OCI-LY3 (cell line): ENCODE data around the gene ADAP1.

ENCODE experiments used
- H2AFZ ChIP-seq: fragments of 200-600, 300-600 bp; shearing (Covaris generic); 2 replicates; pipeline ENCODE4 v1.6.0; 2014; ENCODE audit warnings: antibody characterized with exemption, low read depth, low read length
- H3K27ac ChIP-seq: fragments of 200-600, 300-600 bp; sonication (generic); 2 replicates; pipeline ENCODE4 v1.5.1; 2014; ENCODE audit warnings: mild to moderate bottlenecking, low read length, moderate library complexity, mixed read lengths
- H3K27me3 ChIP-seq: fragments of 200-600, 300-600 bp; sonication (generic); 2 replicates; pipeline ENCODE4 v1.6.1; 2014; ENCODE audit warnings: low read depth, low read length, mixed read lengths
- H3K36me3 ChIP-seq: fragments of 200-600, 300-600 bp; sonication (generic); replicated peaks from 2 replicates; pipeline ENCODE3; 2014; ENCODE audit warnings: low read depth, low read length, mixed read lengths
- H3K4me1 ChIP-seq: fragments of 300-600, 200-600 bp; sonication (generic); 2 replicates; pipeline ENCODE4 v1.6.1; 2014; ENCODE audit warnings: low read length, mixed read lengths
- H3K4me2 ChIP-seq: fragments of 200-600, 300-600 bp; sonication (generic); 2 replicates; pipeline ENCODE4 v1.6.1; 2014; ENCODE audit warnings: low read length, mixed read lengths
- H3K4me3 ChIP-seq: fragments of 300-600, 200-600 bp; sonication (generic); 2 replicates; pipeline ENCODE4 v1.5.1; 2014; ENCODE audit warnings: antibody characterized with exemption, mild to moderate bottlenecking, low read length, moderate library complexity
- H3K79me2 ChIP-seq: fragments of 300-600, 200-600 bp; shearing (Covaris generic); 2 replicates; pipeline ENCODE4 v1.6.1; 2014; ENCODE audit warnings: mild to moderate bottlenecking, low read length, mixed read lengths
- H3K9ac ChIP-seq: fragments of 300-600, 200-600 bp; shearing (Covaris generic); 2 replicates; pipeline ENCODE4 v1.6.0; 2014; ENCODE audit warnings: mild to moderate bottlenecking, low read length, moderate library complexity
- H3K9me3 ChIP-seq: fragments of 200-600, 300-600 bp; shearing (Covaris generic); 2 replicates; pipeline ENCODE4 v1.6.1; 2014; ENCODE audit warnings: low read length, mixed read lengths; ENCODE audit not compliant: insufficient read depth
- H4K20me1 ChIP-seq: fragments of 200-600, 300-600 bp; sonication (generic); 2 replicates; pipeline ENCODE4 v1.6.1; 2016; ENCODE audit warnings: low read length, mixed read lengths; ENCODE audit not compliant: insufficient read depth
- EZH2phosphoT487 ChIP-seq: fragments of 200-600 bp; shearing (Covaris generic); IDR thresholded peaks from 2 replicates; pipeline ENCODE4 v1.6.1; 2018; ENCODE audit warnings: antibody characterized with exemption, mixed run types, low read depth
- TF ChIP-seq, protein P1 (sequence below): fragments of 200-600, 300-600 bp; sonication (generic); IDR thresholded peaks from 2 replicates; pipeline ENCODE4 v1.5.1; 2014; ENCODE audit warnings: antibody characterized with exemption, low read length, low read depth

ADAP1 gene

DNA sequence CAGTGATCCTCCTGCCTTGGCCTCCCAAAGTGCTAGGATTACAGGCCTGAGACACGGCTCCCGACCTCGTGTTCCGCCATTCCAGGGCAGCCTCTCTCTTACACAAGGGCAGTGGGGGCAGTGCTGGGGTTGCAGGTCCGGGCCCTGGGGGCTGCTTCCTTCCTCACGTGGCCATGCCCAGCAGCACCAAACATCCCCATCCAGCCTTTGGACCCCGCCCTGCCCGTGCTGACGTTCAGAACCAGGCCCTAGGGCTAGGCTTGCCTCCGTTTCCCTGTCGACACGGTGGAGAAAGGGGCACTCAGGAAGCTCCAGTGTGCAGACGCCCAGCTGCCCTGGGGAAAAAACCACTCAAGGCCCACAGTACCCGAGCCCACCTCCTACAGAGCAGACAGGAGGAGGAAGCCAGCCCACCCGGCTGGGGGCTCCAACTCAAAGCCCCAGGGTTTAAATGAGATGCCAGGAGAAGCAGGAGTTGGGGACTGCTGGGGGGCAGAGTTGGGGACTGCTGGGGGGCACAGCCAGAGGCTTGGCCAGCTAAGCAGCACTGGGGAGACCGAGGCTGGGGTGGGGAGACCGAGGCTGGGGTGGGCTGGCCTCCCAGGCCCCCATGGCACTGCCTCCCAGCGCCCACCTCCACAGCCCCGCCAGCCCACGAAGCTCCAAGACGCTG lies 35.9 kb downstream of the ADAP1 start:
- H3K4me2 ChIP-seq, result no peak overlapping the region
- TF ChIP-seq, protein P1, sequence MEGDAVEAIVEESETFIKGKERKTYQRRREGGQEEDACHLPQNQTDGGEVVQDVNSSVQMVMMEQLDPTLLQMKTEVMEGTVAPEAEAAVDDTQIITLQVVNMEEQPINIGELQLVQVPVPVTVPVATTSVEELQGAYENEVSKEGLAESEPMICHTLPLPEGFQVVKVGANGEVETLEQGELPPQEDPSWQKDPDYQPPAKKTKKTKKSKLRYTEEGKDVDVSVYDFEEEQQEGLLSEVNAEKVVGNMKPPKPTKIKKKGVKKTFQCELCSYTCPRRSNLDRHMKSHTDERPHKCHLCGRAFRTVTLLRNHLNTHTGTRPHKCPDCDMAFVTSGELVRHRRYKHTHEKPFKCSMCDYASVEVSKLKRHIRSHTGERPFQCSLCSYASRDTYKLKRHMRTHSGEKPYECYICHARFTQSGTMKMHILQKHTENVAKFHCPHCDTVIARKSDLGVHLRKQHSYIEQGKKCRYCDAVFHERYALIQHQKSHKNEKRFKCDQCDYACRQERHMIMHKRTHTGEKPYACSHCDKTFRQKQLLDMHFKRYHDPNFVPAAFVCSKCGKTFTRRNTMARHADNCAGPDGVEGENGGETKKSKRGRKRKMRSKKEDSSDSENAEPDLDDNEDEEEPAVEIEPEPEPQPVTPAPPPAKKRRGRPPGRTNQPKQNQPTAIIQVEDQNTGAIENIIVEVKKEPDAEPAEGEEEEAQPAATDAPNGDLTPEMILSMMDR, result no peak
- TF ChIP-seq EZH2phosphoT487, result no peak
- H3K36me3 ChIP-seq, result no peaks in the 10 kb centered on the region
- H3K27me3 ChIP-seq, result peaks cover 19% of the 10 kb centered on the region; the same call in 1 of the 2 replicates
- H3K79me2 ChIP-seq, result no peaks in the 10 kb centered on the region
- H3K4me1 ChIP-seq, result peaks cover 19% of the 10 kb centered on the region
- no peaks in the 10 kb centered on the region for H4K20me1 ChIP-seq
- no peak overlapping the region for H3K27ac ChIP-seq
- H3K9ac ChIP-seq, result no peak overlapping the region
- H2AFZ ChIP-seq, result no peak overlapping the region
- no peak overlapping the region for H3K4me3 ChIP-seq
- no peaks in the 10 kb centered on the region for H3K9me3 ChIP-seq

DNA sequence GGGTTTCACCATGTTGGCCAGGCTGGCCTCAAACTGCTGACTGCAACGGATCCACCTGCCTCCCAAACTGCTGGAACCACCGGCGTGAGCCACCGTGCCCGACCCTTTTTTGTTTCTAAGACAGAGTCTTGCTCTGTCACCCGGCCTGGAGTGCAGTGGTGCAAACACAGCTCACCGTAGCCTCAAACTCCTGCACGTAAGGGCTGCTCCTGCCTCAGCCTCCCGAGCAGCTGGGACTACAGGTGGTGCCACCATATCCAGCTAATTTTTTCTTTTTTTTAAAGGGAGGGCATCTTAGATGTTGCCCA lies 36.4 kb downstream of the ADAP1 start:
- Histone ChIP-seq H3K9ac (no peak overlapping the region), H3K4me3 (no peak overlapping the region), H3K27ac (no peak overlapping the region), H3K9me3 (no peaks in the 10 kb centered on the region), H3K79me2 (no peaks in the 10 kb centered on the region), H3K36me3 (no peaks in the 10 kb centered on the region), H2AFZ (no peak overlapping the region), H3K4me2 (no peak overlapping the region), H3K27me3 (peaks cover 19% of the 10 kb centered on the region; the same call in 1 of the 2 replicates), H4K20me1 (no peaks in the 10 kb centered on the region), H3K4me1 (peaks cover 15% of the 10 kb centered on the region)
- TF ChIP-seq EZH2phosphoT487, result no peak
- TF ChIP-seq, protein P1, result no peak

DNA sequence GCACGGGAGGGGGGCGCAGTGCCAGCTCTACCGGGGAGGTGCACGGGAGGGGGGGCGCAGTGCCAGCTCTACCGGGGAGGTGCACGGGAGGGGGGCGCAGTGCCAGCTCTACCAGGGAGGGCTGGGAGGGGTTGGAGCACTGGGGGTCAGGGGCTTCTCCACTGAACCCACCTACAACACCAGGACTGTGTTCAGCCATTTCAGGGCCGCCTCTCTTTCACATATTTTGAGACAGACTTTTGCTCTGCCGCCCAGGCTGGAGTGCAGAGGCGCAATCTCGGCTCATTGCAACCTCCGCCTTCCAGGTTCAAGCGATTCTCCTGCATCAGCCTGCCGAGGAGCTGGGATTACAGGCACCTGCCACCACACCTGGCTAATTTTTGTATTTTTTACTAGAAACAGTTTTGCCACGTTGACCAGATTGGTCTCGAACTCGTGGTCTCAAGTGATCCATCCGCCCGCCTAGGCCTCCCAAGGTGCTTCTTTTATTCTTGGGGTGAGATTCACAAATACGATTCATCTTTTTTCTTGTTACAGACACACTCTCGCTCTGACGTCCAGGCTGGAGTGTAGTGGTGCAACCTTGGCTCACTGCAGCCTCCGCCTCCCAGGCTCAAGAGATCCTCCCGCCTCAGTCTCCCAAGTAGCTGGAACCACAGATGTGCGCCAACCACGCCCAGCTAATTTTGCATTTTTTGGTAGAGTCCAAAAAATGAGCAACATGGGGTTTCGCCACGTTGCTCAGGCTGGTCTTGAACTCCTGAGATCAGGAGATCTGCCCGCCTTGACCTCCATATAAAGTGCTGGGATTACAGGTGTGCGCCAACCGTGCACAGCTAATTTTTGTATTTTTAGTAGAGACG lies 37.0 kb downstream of the ADAP1 start:
- Histone ChIP-seq H3K9me3 (no peaks in the 10 kb centered on the region), H3K79me2 (no peaks in the 10 kb centered on the region), H3K27ac (no peak overlapping the region), H2AFZ (no peak overlapping the region), H3K36me3 (no peaks in the 10 kb centered on the region), H3K9ac (no peak overlapping the region), H3K27me3 (peaks cover 19% of the 10 kb centered on the region; the same call in 1 of the 2 replicates), H3K4me1 (peaks cover 10% of the 10 kb centered on the region), H3K4me3 (no peak overlapping the region), H4K20me1 (no peaks in the 10 kb centered on the region), H3K4me2 (no peak overlapping the region)
- no peak for TF ChIP-seq EZH2phosphoT487
- TF ChIP-seq, protein P1, result no peak

DNA sequence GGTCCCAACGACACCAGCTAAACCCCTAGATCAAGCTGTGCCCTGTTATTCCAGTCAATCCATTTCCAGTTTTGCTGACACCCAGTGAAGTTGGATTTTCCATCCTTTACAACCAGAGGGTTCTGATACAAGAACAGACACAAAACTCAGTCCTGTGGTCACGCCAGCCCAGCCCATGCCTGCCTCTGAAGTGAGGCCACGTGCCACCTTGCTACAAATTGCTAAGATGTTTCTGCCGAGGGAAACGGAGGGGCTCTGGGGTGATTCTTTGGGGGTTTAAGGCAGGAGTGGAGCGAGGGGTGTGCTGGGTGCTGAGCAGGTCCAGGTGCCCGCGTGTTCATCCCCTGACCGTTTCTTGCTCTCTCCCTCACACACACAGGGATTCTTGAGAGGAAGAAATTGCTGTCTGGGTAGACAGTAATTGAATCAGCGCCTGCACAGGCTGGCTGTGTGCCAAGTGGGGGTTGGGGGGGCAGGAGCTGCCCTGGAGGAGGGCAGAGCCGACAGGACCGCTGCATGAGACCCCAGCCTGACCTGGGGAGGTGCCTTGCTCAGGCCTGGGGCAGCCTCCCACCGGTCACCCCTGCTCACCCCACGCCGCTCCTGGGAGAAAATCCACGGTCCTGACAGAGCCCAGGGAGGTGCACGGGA lies 38.1 kb downstream of the ADAP1 start:
- H3K79me2 ChIP-seq, result no peaks in the 10 kb centered on the region
- H3K4me1 ChIP-seq, result no peaks in the 10 kb centered on the region
- no peak overlapping the region for H3K27ac ChIP-seq
- H3K36me3 ChIP-seq, result no peaks in the 10 kb centered on the region
- H3K9ac ChIP-seq, result no peak overlapping the region
- H4K20me1 ChIP-seq, result no peaks in the 10 kb centered on the region
- H3K4me2 ChIP-seq, result no peak overlapping the region
- H3K27me3 ChIP-seq, result peaks cover 8% of the 10 kb centered on the region; the same call in 1 of the 2 replicates
- no peak overlapping the region for H2AFZ ChIP-seq
- no peak for TF ChIP-seq EZH2phosphoT487
- TF ChIP-seq, protein P1, result no peak
- no peaks in the 10 kb centered on the region for H3K9me3 ChIP-seq
- H3K4me3 ChIP-seq, result no peak overlapping the region
